H1 (cell line): ENCODE data around the gene RETREG3. TPM values are rescaled to one million over a fixed set of nuclear protein-coding genes. Genes with fewer than 3 reads are reported as not detected.

ENCODE experiments used
- CTCF ChIA-PET: fragments of 300-600 bp; sonication (Branson Sonifier 250); formaldehyde crosslinking; loops from one replicate; lab custom pipeline; 2021; ENCODE audit not compliant: partially characterized antibody; lab: Charles Lee
- POLR2A ChIA-PET: fragments of 300-600 bp; sonication (Branson Sonifier 250); formaldehyde crosslinking; loops from one replicate; lab custom pipeline; 2021; ENCODE audit warnings: inconsistent platforms; ENCODE audit not compliant: partially characterized antibody; lab: Charles Lee
- DNase-seq, 2 experiments: peaks; one replicate each; pipeline versions ENCODE4 v3.0.0 to v3.0.0-alpha.2; 2010 to 2022; ENCODE audit warnings: low spot score in 2 of 2, low read depth in 1 of 2, mixed read lengths in 1 of 2
- FAIRE-seq: peaks from 2 replicates; lab custom pipeline; 2011; peaks lifted over from hg19 to GRCh38; lab: Jason Lieb, UNC
- H2AFZ ChIP-seq: 2 replicates; pipeline ENCODE4 v1.8.1; 2012; ENCODE audit warnings: low read length, inconsistent platforms
- H2AK5ac ChIP-seq: 2 replicates; pipeline ENCODE4 v1.6.1; 2013; ENCODE audit warnings: low read depth, low read length
- H2BK120ac ChIP-seq: replicated peaks from 2 replicates; pipeline ENCODE3; 2013; ENCODE audit warnings: low read depth, low read length, inconsistent platforms
- H2BK12ac ChIP-seq: 2 replicates; pipeline ENCODE4 v1.6.1; 2013; ENCODE audit warnings: low read depth, low read length
- H2BK15ac ChIP-seq: 2 replicates; pipeline ENCODE4 v1.6.1; 2013; ENCODE audit warnings: low read length
- H2BK20ac ChIP-seq: 2 replicates; pipeline ENCODE4 v1.6.1; 2013; ENCODE audit warnings: low read length
- H2BK5ac ChIP-seq: 2 replicates; pipeline ENCODE4 v1.6.1; 2013; ENCODE audit warnings: low read depth, low read length
- H3K14ac ChIP-seq: 2 replicates; pipeline ENCODE4 v1.6.1; 2013; ENCODE audit warnings: inconsistent platforms; ENCODE audit not compliant: insufficient read length
- H3K18ac ChIP-seq: 2 replicates; pipeline ENCODE4 v1.6.1; 2013; ENCODE audit warnings: low read length; ENCODE audit errors: extremely low read depth
- H3K23ac ChIP-seq: 2 replicates; pipeline ENCODE4 v1.6.1; 2013; ENCODE audit warnings: inconsistent platforms; ENCODE audit not compliant: insufficient read length
- H3K23me2 ChIP-seq: 2 replicates; pipeline ENCODE4 v1.6.1; 2013; ENCODE audit warnings: low read depth, low read length
- H3K27ac ChIP-seq: 2 replicates; pipeline ENCODE4 v1.6.1; 2011; ENCODE audit warnings: low read depth, low read length, inconsistent platforms
- H3K27me3 ChIP-seq, 4 experiments: replicated peaks in 1 of 4; 1 replicate in 1 of 4; 2 replicates in 3 of 4; pipeline versions ENCODE4 v1.6.1 to v1.8.1; 2011 to 2013; ENCODE audit warnings: low read length in 3 of 4, mild to moderate bottlenecking in 3 of 4, inconsistent platforms in 2 of 4, mixed read lengths in 2 of 4, moderate library complexity in 1 of 4; ENCODE audit not compliant: control insufficient read depth in 3 of 4, insufficient read depth in 3 of 4; ENCODE audit errors: extremely low read depth in 1 of 4
- H3K36me3 ChIP-seq, 4 experiments: 2 replicates each; pipeline versions ENCODE4 v1.6.1 to v1.8.1; 2011 to 2013; ENCODE audit warnings: mild to moderate bottlenecking in 4 of 4, low read length in 3 of 4, moderate library complexity in 2 of 4, control low read depth in 1 of 4, inconsistent platforms in 1 of 4; ENCODE audit not compliant: insufficient read depth in 4 of 4, control insufficient read depth in 2 of 4
- H3K4ac ChIP-seq: replicated peaks from 2 replicates; pipeline ENCODE3; 2013; ENCODE audit warnings: low read length, low read depth, mixed read lengths, inconsistent platforms; ENCODE audit not compliant: insufficient read length
- H3K4me1 ChIP-seq, 4 experiments: replicated peaks in 1 of 4; 1 replicate in 1 of 4; 2 replicates in 3 of 4; pipeline versions ENCODE4 v1.6.1 to v1.8.1; 2011 to 2013; ENCODE audit warnings: low read length in 3 of 4, inconsistent platforms in 2 of 4, mixed read lengths in 1 of 4; ENCODE audit not compliant: insufficient read depth in 4 of 4, control insufficient read depth in 3 of 4
- H3K4me2 ChIP-seq, 2 experiments: 2 replicates each; pipeline versions ENCODE4 v1.6.1 to v1.8.1; 2011 to 2013; ENCODE audit warnings: low read depth in 2 of 2, low read length in 2 of 2, control low read depth in 1 of 2, inconsistent platforms in 1 of 2, mild to moderate bottlenecking in 1 of 2; ENCODE audit not compliant: insufficient read depth in 1 of 2
- H3K4me3 ChIP-seq, 4 experiments: fragments of 200-600, 300-600 bp in 1 of 4; sonication (generic), shearing (Covaris generic), sonication (Bioruptor Twin) in 1 of 4; 2 replicates each; pipeline versions ENCODE4 v1.5.1 to v1.8.1; 2011 to 2016; ENCODE audit warnings: low read length in 4 of 4, low read depth in 3 of 4, control low read depth in 2 of 4, inconsistent platforms in 2 of 4, mild to moderate bottlenecking in 2 of 4, mixed read lengths in 1 of 4, moderate library complexity in 1 of 4; ENCODE audit not compliant: insufficient read depth in 2 of 4; ENCODE audit errors: extremely low read depth in 1 of 4
- H3K56ac ChIP-seq: replicated peaks from 2 replicates; pipeline ENCODE3; 2013; ENCODE audit warnings: low read depth, mild to moderate bottlenecking, mixed read lengths, low read length, inconsistent platforms; ENCODE audit not compliant: insufficient read length
- H3K79me1 ChIP-seq: 2 replicates; pipeline ENCODE4 v1.6.1; 2013; ENCODE audit warnings: low read depth, low read length, control low read depth
- H3K79me2 ChIP-seq, 2 experiments: 2 replicates each; pipeline versions ENCODE4 v1.6.1 to v1.8.1; 2012 to 2013; ENCODE audit warnings: low read length in 2 of 2, mild to moderate bottlenecking in 2 of 2, inconsistent platforms in 1 of 2; ENCODE audit not compliant: insufficient read depth in 2 of 2, control insufficient read depth in 1 of 2
- H3K9ac ChIP-seq, 4 experiments: replicated peaks in 1 of 4; 1 replicate in 1 of 4; 2 replicates in 3 of 4; pipeline versions ENCODE4 v1.6.1 to v1.8.1; 2011 to 2013; ENCODE audit warnings: low read depth in 3 of 4, low read length in 3 of 4, control low read depth in 2 of 4, mild to moderate bottlenecking in 2 of 4, moderate library complexity in 2 of 4, inconsistent platforms in 1 of 4; ENCODE audit errors: extremely low read depth in 1 of 4
- H3K9me3 ChIP-seq, 2 experiments: 2 replicates each; pipeline versions ENCODE4 v1.6.1 to v1.8.1; 2012 to 2013; ENCODE audit warnings: mild to moderate bottlenecking in 2 of 2, moderate library complexity in 2 of 2, control low read depth in 1 of 2, inconsistent platforms in 1 of 2, low read depth in 1 of 2, low read length in 1 of 2, mixed read lengths in 1 of 2; ENCODE audit not compliant: insufficient read depth in 2 of 2
- H4K20me1 ChIP-seq, 2 experiments: replicated peaks in 1 of 2; 2 replicates each; pipeline versions ENCODE3 to v1.8.1; 2011 to 2013; ENCODE audit warnings: inconsistent platforms in 2 of 2, low read length in 2 of 2, mild to moderate bottlenecking in 1 of 2; ENCODE audit not compliant: insufficient read depth in 2 of 2, control insufficient read depth in 1 of 2
- H4K5ac ChIP-seq: 2 replicates; pipeline ENCODE4 v1.6.1; 2013; ENCODE audit warnings: low read length, low read depth, mixed read lengths, inconsistent platforms; ENCODE audit not compliant: insufficient read length
- H4K8ac ChIP-seq: 2 replicates; pipeline ENCODE4 v1.8.0; 2013; ENCODE audit warnings: mild to moderate bottlenecking, moderate library complexity, low read length, inconsistent platforms; ENCODE audit not compliant: insufficient read depth; ENCODE audit errors: extremely low read depth
- H4K91ac ChIP-seq: replicated peaks from 2 replicates; pipeline ENCODE3; 2013; ENCODE audit warnings: low read length, mixed read lengths, inconsistent platforms; ENCODE audit not compliant: insufficient read length
- JUND ChIP-seq: IDR thresholded peaks from 2 replicates; pipeline ENCODE4 v1.6.1; 2011; ENCODE audit warnings: mild to moderate bottlenecking, improper control_type of control experiment, low read length
- SAP30 ChIP-seq: fragments of 300-600 bp; sonication (generic); IDR thresholded peaks from 2 replicates; pipeline ENCODE4 v1.7.1; 2012; ENCODE audit warnings: low read length, moderate library complexity, mild to moderate bottlenecking, inconsistent platforms; ENCODE audit not compliant: insufficient read depth, insufficient replicate concordance
- YY1 ChIP-seq: IDR thresholded peaks from 2 replicates; pipeline ENCODE4 v1.6.1; 2011; ENCODE audit warnings: low read depth, mild to moderate bottlenecking, low read length
- WGBS, 2 experiments: shearing (Covaris generic) in 1 of 2; methylation state at CpG; one replicate each; pipeline versions ENCODE4 v1.1.6 to v1.1.7; 2013 to 2015; ENCODE audit warnings: low lambda C conversion rate in 2 of 2, mixed read lengths in 2 of 2, inconsistent platforms in 1 of 2, low coverage in 1 of 2, missing lambda C conversion rate in 1 of 2; ENCODE audit not compliant: insufficient replicate concordance in 2 of 2, insufficient coverage in 1 of 2, insufficient read length in 1 of 2; ENCODE audit errors: extremely low coverage in 1 of 2, missing lambda C conversion rate in 1 of 2; 5-methylcytosine and 5-hydroxymethylcytosine counted together
- polyA plus RNA-seq, 7 experiments: library from polyadenylated mRNA; depleted of rRNA in 3 of 7; stranded (reverse) in 5 of 7; unstranded in 2 of 7; fragments of >200 nt in 5 of 7; fragments of 200-250 nt in 2 of 7; gene quantifications; 1 replicate in 5 of 7; 2 replicates in 1 of 7; 4 replicates in 1 of 7; pipeline versions ENCODE4 v1.2.1 to v1.2.3, GENCODE V29; 2011 to 2013; ENCODE audit warnings: missing spikeins in 2 of 7, mixed read lengths in 2 of 7
- total RNA-seq: library from RNA; stranded (reverse); fragmentation: NEBNext Ultra II Directional; extraction: Animal tissue kit (Norgen Biotek cat#: 25700); gene quantifications from 2 replicates; pipeline ENCODE4 v1.2.1, GENCODE V29; 2021

Gene RETREG3
- total and polyA plus RNA-seq, 2 of the 8 experiments (the other 6 are each of a cell fraction or from before 2014, with no cell fraction given) = 23.7 to 42.6 TPM

DNA sequence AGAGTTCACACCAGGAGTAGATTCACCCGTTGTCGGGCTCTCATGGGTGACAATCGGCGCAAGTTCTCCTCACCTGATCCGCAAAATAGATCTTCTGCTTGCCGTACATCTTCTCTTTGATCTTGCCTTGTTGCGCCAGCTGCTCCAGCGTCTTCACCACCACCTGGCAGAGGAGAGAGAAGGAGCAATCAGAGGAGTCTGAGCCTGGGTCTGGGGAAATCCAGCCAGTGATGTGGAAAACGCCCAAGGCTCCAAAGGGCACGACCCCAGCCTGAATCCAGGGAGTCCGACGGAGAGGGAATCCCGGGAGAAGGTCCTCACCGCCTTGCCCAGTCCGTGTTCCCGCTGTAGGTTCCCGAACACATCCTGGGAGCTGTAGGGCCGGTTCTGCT, 32.0 kb downstream of the RETREG3 start:
- peak overlapping the region; percentile 2; the same call in 1 of the 2 replicates for H3K18ac ChIP-seq
- peak overlapping the region; percentile 37; the same call in 1 of the 2 replicates for H2AFZ ChIP-seq
- CTCF ChIA-PET = interaction anchor here (1.0 to 3.9 kb wide), 13 partner anchors 11 to 200 kb away, joined by 3 to 32 read pairs (median 11); partner anchors contain the start of genes MLX, RETREG3 and TUBG1

More for the DNA sequence above, 32.0 kb downstream of the RETREG3 start:
- Histone ChIP-seq H3K27me3 (no peaks in the 10 kb centered on the region), H4K20me1 (peaks cover 0 to 1% of the 10 kb centered on the region in 2 experiments), H3K23ac (no peak overlapping the region), H3K9ac (peak overlapping the region; percentile 78 to 94 (median 88)), H3K79me1 (no peaks in the 10 kb centered on the region), H2BK12ac (no peak overlapping the region), H3K4ac (no peak overlapping the region), H2BK20ac (no peak overlapping the region), H3K23me2 (peaks cover 9% of the 10 kb centered on the region), H4K91ac (peak overlapping the region; percentile 62), H3K36me3 (peaks cover 25 to 42% (median 32%) of the 10 kb centered on the region in 4 experiments), H3K27ac (peak overlapping the region; percentile 79), H3K79me2 (peaks cover 0 to 19% of the 10 kb centered on the region in 2 experiments; a peak in 2 of 4 replicates), H3K14ac (no peak overlapping the region), H2BK15ac (no peak overlapping the region), H2BK5ac (no peak overlapping the region), H4K8ac (peak overlapping the region; percentile 96), H3K9me3 (no peaks in the 10 kb centered on the region), H3K4me1 (no peaks in the 10 kb centered on the region), H3K4me3 (peak overlapping the region; percentile 80 to 99 (median 90)), H2BK120ac (no peak overlapping the region), H3K4me2 (peak overlapping the region; percentile 77 to 87), H2AK5ac (no peak overlapping the region), H3K56ac (no peak overlapping the region), H4K5ac (peak overlapping the region; percentile 24)
- no peak for FAIRE-seq
- POLR2A ChIA-PET = interaction anchor here (1.0 to 7.0 kb wide), 15 partner anchors 11 to 221 kb away, joined by 3 to 74 read pairs (median 6); partner anchors contain the start of genes CNTD1, COA3, COASY and MLX
- DNase-seq = no peak
- 12% methylated on average over 18 of the region's 18 CpGs; no CpG with 5 or more reads in 1 of the 2 experiments for WGBS, 2 experiments
- TF ChIP-seq YY1 = no peak
- TF ChIP-seq SAP30 = peak; percentile 63
- TF ChIP-seq JUND = no peak
